Measurements from ENCODE around the gene SYTL5. TPM values are rescaled to one million over a fixed set of nuclear protein-coding genes. Genes with fewer than 3 reads are reported as not detected.

Gene SYTL5
- total RNA-seq, 6 experiments from 2014 or later: 1.1 to 2.9 (median 2.4) TPM

GRCh38 chrX:38150993-38151392 is 144.6 kb downstream of the SYTL5 start:
- TF ChIP-seq CTCF (IDR thresholded peaks at IDR 0.05) (no peak), POLR2A (IDR thresholded peaks at IDR 0.05) (no peak)
- ATAC-seq (no peak), DNase-seq (no peak)
- H3K4me1 ChIP-seq: no peaks in the 10 kb centered on the region
- H3K27ac ChIP-seq: no peak overlapping the region
- intact Hi-C loops (cut with DNase I): no loop called here
- no peaks in the 10 kb centered on the region for H3K36me3 ChIP-seq
- no peaks in the 10 kb centered on the region for H3K27me3 ChIP-seq
- WGBS (ENCODE audit: insufficient coverage, low coverage, low lambda C conversion rate, missing lambda C conversion rate): 48% methylated on average over 3 of the region's 4 CpGs
- H3K9me3 ChIP-seq: no peaks in the 10 kb centered on the region
- no peak overlapping the region for H3K4me3 ChIP-seq

GRCh38 chrX:38151441-38151840 is 145.1 kb downstream of the SYTL5 start:
- Histone ChIP-seq H3K36me3 (no peaks in the 10 kb centered on the region), H3K4me1 (no peaks in the 10 kb centered on the region), H3K27me3 (no peaks in the 10 kb centered on the region), H3K4me3 (no peak overlapping the region), H3K27ac (no peak overlapping the region), H3K9me3 (no peaks in the 10 kb centered on the region)
- WGBS (ENCODE audit: insufficient coverage, low coverage, low lambda C conversion rate, missing lambda C conversion rate): 55% methylated on average over 4 of the region's 5 CpGs
- TF ChIP-seq CTCF (IDR thresholded peaks at IDR 0.05) (no peak), POLR2A (IDR thresholded peaks at IDR 0.05) (no peak)
- intact Hi-C loops (cut with DNase I): no loop called here
- ATAC-seq (no peak), DNase-seq (no peak)

- H3K4me1 ChIP-seq: no peaks in the 10 kb centered on the region
- TF ChIP-seq CTCF (IDR thresholded peaks at IDR 0.05) (no peak), POLR2A (IDR thresholded peaks at IDR 0.05) (no peak)
- no peak overlapping the region for H3K4me3 ChIP-seq
Observed at GRCh38 chrX:38154340-38154739, 148.0 kb downstream of the SYTL5 start.

DNA sequence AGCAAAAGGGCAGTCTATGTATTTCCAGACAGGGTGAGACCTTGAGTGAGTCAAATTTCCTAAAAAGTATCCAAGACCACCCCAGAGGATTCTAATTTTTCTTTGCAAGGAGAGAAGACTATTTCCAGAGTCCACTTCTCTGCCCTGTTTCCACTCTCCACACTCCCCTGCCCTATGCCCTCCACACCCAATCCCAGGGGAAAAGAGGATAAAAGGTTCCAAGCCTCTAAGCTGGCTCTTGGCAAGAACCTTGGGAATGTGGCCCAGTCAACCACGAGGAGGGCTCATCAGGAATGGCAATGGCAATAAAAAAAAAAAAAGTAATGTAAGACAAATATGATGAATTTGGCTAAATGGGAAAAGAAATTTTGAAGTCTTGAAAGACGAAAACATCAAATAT is 148.5 kb downstream of the SYTL5 start:
- intact Hi-C loops (cut with DNase I): no loop called here
- 30% methylated on average over 2 of the region's 2 CpGs for WGBS (ENCODE audit: insufficient coverage, low coverage, low lambda C conversion rate, missing lambda C conversion rate)
- TF ChIP-seq POLR2A (IDR thresholded peaks at IDR 0.05) (no peak), CTCF (IDR thresholded peaks at IDR 0.05) (no peak)
- H3K4me1 ChIP-seq: no peaks in the 10 kb centered on the region
- H3K36me3 ChIP-seq: no peaks in the 10 kb centered on the region
- ATAC-seq (no peak), DNase-seq (no peak)
- H3K27me3 ChIP-seq: no peaks in the 10 kb centered on the region
- H3K9me3 ChIP-seq: no peaks in the 10 kb centered on the region
- no peak overlapping the region for H3K27ac ChIP-seq
- no peak overlapping the region for H3K4me3 ChIP-seq

More at GRCh38 chrX:38154340-38154739, 148.0 kb downstream of the SYTL5 start:
- ATAC-seq: no peak
- Histone ChIP-seq H3K27ac (no peak overlapping the region), H3K9me3 (no peaks in the 10 kb centered on the region), H3K27me3 (no peaks in the 10 kb centered on the region), H3K36me3 (no peaks in the 10 kb centered on the region)
- WGBS (ENCODE audit: insufficient coverage, low coverage, low lambda C conversion rate, missing lambda C conversion rate): 23% methylated on average over 5 of the region's 5 CpGs
- DNase-seq: no peak
- intact Hi-C loops (cut with DNase I): no loop called here

DNA sequence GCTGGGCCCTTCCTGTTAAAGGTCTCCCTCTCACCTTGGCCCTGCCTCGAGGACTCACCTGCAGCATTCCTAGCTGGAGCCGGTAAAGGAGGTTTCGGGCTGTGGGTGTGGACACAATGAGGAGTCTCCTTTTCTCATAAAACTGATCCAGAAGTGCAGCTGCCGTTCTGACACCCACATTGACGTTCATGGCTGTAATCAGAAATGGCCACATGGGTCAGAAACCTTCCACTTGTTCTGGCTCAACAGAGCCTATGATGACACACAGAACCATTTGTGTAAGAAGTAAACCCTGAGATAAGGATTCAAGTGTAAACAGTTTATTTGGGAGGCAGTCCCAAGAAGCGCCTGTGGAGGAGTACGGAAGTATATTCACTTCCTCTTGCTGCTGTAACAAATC is 150.5 kb downstream of the SYTL5 start:
- Histone ChIP-seq H3K9me3 (no peaks in the 10 kb centered on the region), H3K36me3 (no peaks in the 10 kb centered on the region), H3K27me3 (no peaks in the 10 kb centered on the region), H3K4me1 (no peaks in the 10 kb centered on the region), H3K4me3 (no peak overlapping the region), H3K27ac (no peak overlapping the region)
- TF ChIP-seq CTCF (IDR thresholded peaks at IDR 0.05) (no peak), POLR2A (IDR thresholded peaks at IDR 0.05) (no peak)
- DNase-seq (no peak), ATAC-seq (no peak)
- intact Hi-C loops (cut with DNase I): no loop called here
- 42% methylated on average over 4 of the region's 7 CpGs for WGBS (ENCODE audit: insufficient coverage, low coverage, low lambda C conversion rate, missing lambda C conversion rate)
